PC-9 (cell line): ENCODE measurements around the gene TBCD. TPM values are rescaled to one million over a fixed set of nuclear protein-coding genes. Genes with fewer than 3 reads are reported as not detected.

Source experiments
- BruUV-seq: library from RNA; stranded (reverse); fragments of 400-500 nt; replicated peaks from 2 replicates; lab custom pipeline; 2021; lab: Mats Ljungman, UMichigan
- CTCF ChIA-PET: fragments of 300-600 bp; sonication (Branson Sonifier 250); formaldehyde crosslinking; loops from one replicate; lab custom pipeline; 2022; ENCODE audit warnings: antibody characterized with exemption; lab: Charles Lee
- POLR2A ChIA-PET: fragments of 300-600 bp; sonication (Branson Sonifier 250); formaldehyde crosslinking; loops from one replicate; lab custom pipeline; 2022; ENCODE audit warnings: antibody characterized with exemption; ENCODE audit not compliant: unreplicated experiment; lab: Charles Lee
- DNase-seq, 2 experiments: peaks; one replicate each; pipeline versions ENCODE4 v3.0.0 to v3.0.0-alpha.2; 2015 to 2022; ENCODE audit warnings: mixed read lengths in 1 of 2
- H2AFZ ChIP-seq: fragments of 200-600 bp; sonication (generic); 2 replicates; pipeline ENCODE4 v1.8.1; 2017; ENCODE audit warnings: antibody characterized with exemption
- H3F3A ChIP-seq: fragments of 200-600 bp; sonication (generic); 2 replicates; pipeline ENCODE4 v1.8.1; 2017; ENCODE audit warnings: antibody characterized with exemption, mild to moderate bottlenecking, low read depth; ENCODE audit not compliant: insufficient read depth
- H3K27ac ChIP-seq: fragments of 200-600 bp; sonication (generic); 2 replicates; pipeline ENCODE4 v1.6.1; 2016; ENCODE audit warnings: mixed run types
- H3K27me3 ChIP-seq: fragments of 200-600 bp; sonication (generic); 2 replicates; pipeline ENCODE4 v1.6.1; 2016; ENCODE audit warnings: low read depth, mixed run types; ENCODE audit not compliant: insufficient read depth
- H3K36me3 ChIP-seq: fragments of 200-600 bp; sonication (generic); 2 replicates; pipeline ENCODE4 v1.6.1; 2016; ENCODE audit warnings: low read depth, mixed run types
- H3K4me1 ChIP-seq: fragments of 200-600 bp; sonication (generic); replicated peaks from 2 replicates; pipeline ENCODE4 v1.6.1; 2016; ENCODE audit warnings: mixed run types; ENCODE audit not compliant: insufficient read depth
- H3K4me2 ChIP-seq: fragments of 200-600 bp; sonication (generic); 2 replicates; pipeline ENCODE4 v1.6.1; 2017; ENCODE audit warnings: mixed run types
- H3K4me3 ChIP-seq: fragments of 200-600 bp; sonication (generic); 2 replicates; pipeline ENCODE4 v1.6.1; 2016; ENCODE audit warnings: mixed run types
- H3K79me2 ChIP-seq: fragments of 200-600 bp; sonication (generic); 2 replicates; pipeline ENCODE4 v1.6.1; 2017; ENCODE audit warnings: low read depth, mixed run types
- H3K9me2 ChIP-seq: fragments of 200-600 bp; sonication (generic); 2 replicates; pipeline ENCODE4 v1.8.1; 2017; ENCODE audit warnings: mild to moderate bottlenecking; ENCODE audit not compliant: insufficient read depth
- H3K9me3 ChIP-seq: fragments of 200-600 bp; sonication (generic); 2 replicates; pipeline ENCODE4 v1.8.1; 2016; ENCODE audit warnings: low read depth; ENCODE audit not compliant: insufficient read depth
- H4K20me1 ChIP-seq: fragments of 200-600 bp; sonication (generic); 2 replicates; pipeline ENCODE4 v1.8.1; 2017; ENCODE audit not compliant: insufficient read depth
- CTCF ChIP-seq: fragments of 200-600 bp; sonication (generic); conservative IDR thresholded peaks from 2 replicates; pipeline ENCODE4 v1.6.1; 2017; ENCODE audit warnings: mixed run types, antibody characterized with exemption, mild to moderate bottlenecking, moderate library complexity
- EZH2 ChIP-seq: fragments of 200-600 bp; sonication (generic); IDR thresholded peaks from 2 replicates; pipeline ENCODE4 v1.8.0; 2017; ENCODE audit warnings: antibody characterized with exemption, low read depth
- intact Hi-C: fragments of 100-400 bp; cut with micrococcal nuclease; formaldehyde crosslinking; loops from one replicate; pipeline ENCODE4 v1.10.0; 2022; ENCODE audit not compliant: unreplicated experiment
- total RNA-seq: library from RNA; stranded (reverse); gene quantifications from 2 replicates; pipeline ENCODE4 v1.2.3, GENCODE V29; 2021

TBCD gene
- total RNA-seq, 1 experiment from 2014 or later: 115 TPM

- no peak overlapping the region for H3K27ac ChIP-seq
- no peaks in the 10 kb centered on the region for H3K9me2 ChIP-seq
- H3K79me2 ChIP-seq: no peaks in the 10 kb centered on the region
- no peaks in the 10 kb centered on the region for H3K36me3 ChIP-seq
- no TSS peak for BruUV-seq
- no peak overlapping the region for H3K4me2 ChIP-seq
- H3K4me1 ChIP-seq: no peaks in the 10 kb centered on the region
- H3F3A ChIP-seq: no peaks in the 10 kb centered on the region
- no peak overlapping the region for H2AFZ ChIP-seq
- no peak for DNase-seq
- no peak for TF ChIP-seq EZH2
- TF ChIP-seq CTCF: no peak
- POLR2A ChIA-PET: no interaction called here
- CTCF ChIA-PET: no interaction called here
- intact Hi-C loops: no loop called here
- no peaks in the 10 kb centered on the region for H3K27me3 ChIP-seq
- no peak overlapping the region for H3K4me3 ChIP-seq
- no peaks in the 10 kb centered on the region for H4K20me1 ChIP-seq
- H3K9me3 ChIP-seq: no peaks in the 10 kb centered on the region
These were observed 60.2 kb downstream of the TBCD start for GRCh38 chr17:82812058-82812457.

GRCh38 chr17:82812601-82813000 lies 60.7 kb downstream of the TBCD start:
- H3K4me1 ChIP-seq: no peaks in the 10 kb centered on the region
- no TSS peak for BruUV-seq
- no peaks in the 10 kb centered on the region for H3K79me2 ChIP-seq
- no peak overlapping the region for H3K4me3 ChIP-seq
- H3K27me3 ChIP-seq: no peaks in the 10 kb centered on the region
- H3K36me3 ChIP-seq: no peaks in the 10 kb centered on the region
- TF ChIP-seq CTCF: no peak
- H3F3A ChIP-seq: no peaks in the 10 kb centered on the region
- no peak overlapping the region for H3K4me2 ChIP-seq
- ChIA-PET CTCF (no interaction called here), POLR2A (no interaction called here)
- no peak overlapping the region for H3K27ac ChIP-seq
- H3K9me3 ChIP-seq: no peaks in the 10 kb centered on the region
- H3K9me2 ChIP-seq: no peaks in the 10 kb centered on the region
- intact Hi-C loops: no loop called here
- no peaks in the 10 kb centered on the region for H4K20me1 ChIP-seq
- DNase-seq: no peak
- no peak overlapping the region for H2AFZ ChIP-seq

GRCh38 chr17:82813299-82814051 lies 61.6 kb downstream of the TBCD start:
- intact Hi-C loops: no loop called here
- no peak overlapping the region for H3K27ac ChIP-seq
- no peaks in the 10 kb centered on the region for H4K20me1 ChIP-seq
- H3K9me3 ChIP-seq: no peaks in the 10 kb centered on the region
- no peaks in the 10 kb centered on the region for H3K4me1 ChIP-seq
- H3K9me2 ChIP-seq: no peaks in the 10 kb centered on the region
- DNase-seq: no peak
- no peak overlapping the region for H3K4me2 ChIP-seq
- no TSS peak for BruUV-seq
- no peaks in the 10 kb centered on the region for H3F3A ChIP-seq
- H3K27me3 ChIP-seq: no peaks in the 10 kb centered on the region
- CTCF ChIA-PET: no interaction called here
- H2AFZ ChIP-seq: no peak overlapping the region
- POLR2A ChIA-PET: no interaction called here
- H3K4me3 ChIP-seq: no peak overlapping the region
- TF ChIP-seq EZH2 (no peak), CTCF (no peak)
- no peaks in the 10 kb centered on the region for H3K36me3 ChIP-seq
- no peaks in the 10 kb centered on the region for H3K79me2 ChIP-seq
